Left lung (tissue), 10 donors: ENCODE measurements around the gene LAMTOR2. TPM values are rescaled to one million over a fixed set of nuclear protein-coding genes. Genes with fewer than 3 reads are reported as not detected.
"Not testable (repeated sequence)": the region's sequence is repeated elsewhere in the genome, so short reads cannot be mapped to it uniquely, and the experiment has no call there.

Experiments used
- ATAC-seq: fragments of 200-7000 bp; cut with Tn5 transposase; one replicate; pipeline ENCODE4 v1.9.1; 2020; ENCODE audit warnings: moderate library complexity
- DNase-seq, 4 donors: peaks; one replicate each; pipeline ENCODE4 v3.0.0-alpha.2; 2013 to 2020
- H3K27ac ChIP-seq, 2 donors: fragments of 200-600 bp; sonication (generic) in 1 of 2; one replicate each; pipeline versions ENCODE4 v1.5.0 to v1.8.0; 2020 to 2021
- H3K27me3 ChIP-seq, 2 donors: fragments of 200-600 bp; sonication (generic) in 1 of 2; one replicate each; pipeline versions ENCODE4 v1.5.0 to v1.8.0; 2020 to 2021
- H3K36me3 ChIP-seq, 2 donors: fragments of 200-600 bp; sonication (generic) in 1 of 2; one replicate each; pipeline versions ENCODE4 v1.5.0 to v1.8.0; 2020 to 2021
- H3K4me1 ChIP-seq, 2 donors: fragments of 200-600 bp; one replicate each; pipeline ENCODE4 v1.8.0; 2021
- H3K4me3 ChIP-seq, 2 donors: fragments of 200-600 bp; sonication (generic) in 1 of 2; one replicate each; pipeline versions ENCODE4 v1.5.0 to v1.8.0; 2020 to 2021; ENCODE audit warnings: mild to moderate bottlenecking in 1 of 2
- H3K9me3 ChIP-seq, 2 donors: fragments of 200-600 bp; sonication (generic) in 1 of 2; one replicate each; pipeline versions ENCODE4 v1.5.0 to v1.8.0; 2020 to 2021
- CTCF ChIP-seq, 2 donors: fragments of 200-600 bp; sonication (generic) in 1 of 2; IDR thresholded peaks; one replicate each; pipeline versions ENCODE4 v1.5.0 to v1.8.0; 2021; ENCODE audit warnings: antibody characterized with exemption in 2 of 2
- intact Hi-C, 2 donors: fragments of 100-400 bp; cut with DNase I; formaldehyde crosslinking; loops; one replicate each; pipeline versions ENCODE4 v1.11.2 to v1.14.2; 2022
- polyA plus RNA-seq, 6 donors: library from polyadenylated mRNA; unstranded; fragments of 120-200 nt; gene quantifications; one replicate each; pipeline ENCODE4 v1.2.1, GENCODE V29; 2013; ENCODE audit not compliant: insufficient read length in 6 of 6
- total RNA-seq, 2 donors: library from RNA; stranded (reverse); fragmentation: NEBNext Ultra II Directional; extraction: Animal tissue kit (Norgen Biotek cat#: 25700); gene quantifications; one replicate each; pipeline ENCODE4 v1.2.1, GENCODE V29; 2021
- donor health status: DM: no; HTN: yes; CAD: no.
- donor health status: DM: no; HTN: no; CAD: no.

The LAMTOR2 gene
- total and polyA plus RNA-seq, 8 donors, result 39.0 to 71.0 (median 48.3) TPM

- DNase-seq, result no peak
- no peaks in the 10 kb centered on the region for H3K4me1 ChIP-seq
- no peak overlapping the region for H3K27ac ChIP-seq
- H3K9me3 ChIP-seq, result no peaks in the 10 kb centered on the region
- H3K4me3 ChIP-seq, result no peak overlapping the region
- intact Hi-C loops, result no loop called here
- H3K27me3 ChIP-seq, result no peaks in the 10 kb centered on the region
- no peaks in the 10 kb centered on the region for H3K36me3 ChIP-seq
- no peak for TF ChIP-seq CTCF (IDR thresholded peaks at IDR 0.05)
- no peak for ATAC-seq
Observed at GRCh38 chr1:156026588-156026987, 28.0 kb upstream of the LAMTOR2 start.

- Histone ChIP-seq H3K27ac (no peak overlapping the region), H3K27me3 (no peaks in the 10 kb centered on the region), H3K36me3 (peaks cover 0 to 20% of the 10 kb centered on the region in 2 donors), H3K9me3 (no peaks in the 10 kb centered on the region), H3K4me3 (no peak overlapping the region), H3K4me1 (no peaks in the 10 kb centered on the region)
- no peak for DNase-seq
- intact Hi-C loops, result no loop called here
- no peak for TF ChIP-seq CTCF (IDR thresholded peaks at IDR 0.05)
- ATAC-seq, result no peak
Observed at GRCh38 chr1:156033011-156033410, 21.6 kb upstream of the LAMTOR2 start.

- H3K27ac ChIP-seq, H3K27me3 ChIP-seq, H3K4me1 ChIP-seq, H3K4me3 ChIP-seq, ATAC-seq, H3K9me3 ChIP-seq, intact Hi-C loops, DNase-seq: not testable (repeated sequence)
- peaks cover 0 to 38% of the 10 kb centered on the region in 2 donors for H3K36me3 ChIP-seq
Observed at GRCh38 chr1:156034991-156035390, 19.6 kb upstream of the LAMTOR2 start.

- no peaks in the 10 kb centered on the region for H3K9me3 ChIP-seq
- no peak for ATAC-seq
- no peaks in the 10 kb centered on the region for H3K27me3 ChIP-seq
- TF ChIP-seq CTCF (IDR thresholded peaks at IDR 0.05), result no peak
- H3K4me3 ChIP-seq, result no peak overlapping the region
- no peaks in the 10 kb centered on the region for H3K4me1 ChIP-seq
- H3K36me3 ChIP-seq, result peaks cover 0 to 66% of the 10 kb centered on the region in 2 donors
- DNase-seq, result no peak
- H3K27ac ChIP-seq, result no peak overlapping the region
- intact Hi-C loops, result no loop called here
Observed at GRCh38 chr1:156042828-156043227, 11.8 kb upstream of the LAMTOR2 start.

DNA sequence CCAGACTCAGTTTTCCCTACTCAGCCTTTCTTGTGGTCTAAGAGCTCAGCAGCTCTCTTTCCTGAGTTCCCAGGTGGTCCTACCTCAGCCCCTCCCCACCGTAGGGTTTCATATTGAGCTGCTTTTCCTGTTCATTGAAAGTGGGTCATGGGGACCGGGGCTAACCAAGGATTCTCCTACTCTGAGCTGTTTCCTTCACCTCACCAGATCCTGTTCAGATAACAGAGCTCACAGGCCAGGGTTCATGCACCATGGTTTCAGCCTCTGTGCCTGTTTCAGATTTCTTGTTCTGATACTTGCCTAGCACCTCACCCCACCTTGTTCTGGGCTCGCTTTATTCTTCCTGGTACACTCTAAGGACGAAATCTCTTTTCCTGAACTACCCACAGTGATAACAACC is 9.5 kb upstream of the LAMTOR2 start:
- peaks cover 0 to 67% of the 10 kb centered on the region in 2 donors for H3K36me3 ChIP-seq
- H3K4me3 ChIP-seq, result no peak overlapping the region
- ATAC-seq (no peak), DNase-seq (no peak)
- intact Hi-C loops, result no loop called here
- TF ChIP-seq CTCF (IDR thresholded peaks at IDR 0.05), result no peak
- H3K9me3 ChIP-seq, result no peaks in the 10 kb centered on the region
- H3K27ac ChIP-seq, result no peak overlapping the region
- H3K4me1 ChIP-seq, result no peaks in the 10 kb centered on the region
- no peaks in the 10 kb centered on the region for H3K27me3 ChIP-seq

DNA sequence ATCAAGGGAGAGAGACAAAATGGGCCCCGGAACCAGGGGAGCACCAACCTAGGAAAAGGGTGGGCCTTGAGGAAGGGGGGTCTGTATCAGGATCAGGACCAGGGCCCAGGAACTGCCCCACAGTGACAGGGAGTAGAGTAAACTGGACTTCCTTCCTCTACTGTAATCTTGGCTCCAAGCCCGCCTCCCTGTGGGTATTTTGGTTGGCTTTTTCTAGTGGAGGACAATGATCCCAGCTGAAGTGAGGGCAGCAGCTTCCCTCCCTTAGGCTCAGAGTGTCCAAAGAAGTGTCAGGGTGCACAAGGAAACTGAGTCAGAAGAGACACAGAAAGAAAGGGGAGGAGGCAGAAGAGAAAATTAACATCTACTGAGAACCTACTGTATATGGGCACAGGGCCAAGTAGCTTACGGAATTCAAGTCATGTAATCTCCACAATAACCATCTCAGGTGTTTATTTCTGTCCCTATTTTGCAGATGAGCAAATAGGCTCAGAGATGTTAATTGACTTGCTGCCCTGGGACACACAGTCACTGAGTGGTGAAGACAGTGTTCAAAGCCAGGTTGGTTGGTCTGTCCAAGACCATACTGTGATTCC is 5.8 kb upstream of the LAMTOR2 start:
- no peak for TF ChIP-seq CTCF (IDR thresholded peaks at IDR 0.05)
- H3K4me1 ChIP-seq, result peaks cover 0 to 13% of the 10 kb centered on the region in 2 donors
- no peak for ATAC-seq
- DNase-seq, result no peak
- no peak overlapping the region for H3K4me3 ChIP-seq
- intact Hi-C loops, result no loop called here
- H3K36me3 ChIP-seq, result peaks cover 0 to 36% of the 10 kb centered on the region in 2 donors
- H3K27me3 ChIP-seq, result no peaks in the 10 kb centered on the region
- H3K27ac ChIP-seq, result no peak overlapping the region
- no peaks in the 10 kb centered on the region for H3K9me3 ChIP-seq
